ENCODE results near the gene CBX4. TPM values are rescaled to one million over a fixed set of nuclear protein-coding genes. Genes with fewer than 3 reads are reported as not detected.

CBX4 gene
- total RNA-seq, 1 donor = 8.3 TPM

- no peak for DNase-seq (ENCODE audit: low read depth)
- no peak overlapping the region for H3K4me3 ChIP-seq (ENCODE audit: low read depth, low read length)
- TF ChIP-seq CTCF (IDR thresholded peaks at IDR 0.05; ENCODE audit: insufficient read depth, low read length) = no peak
Observed at GRCh38 chr17:79815836-79816461, 23.3 kb downstream of the CBX4 start.

GRCh38 chr17:79814974-79815835 is 24.0 kb downstream of the CBX4 start:
- no peak for TF ChIP-seq CTCF (IDR thresholded peaks at IDR 0.05; ENCODE audit: insufficient read depth, low read length)
- peak overlapping the region; percentile 10 for H3K4me3 ChIP-seq (ENCODE audit: low read depth, low read length)
- peak; percentile 36 for DNase-seq (ENCODE audit: low read depth)

- TF ChIP-seq CTCF (IDR thresholded peaks at IDR 0.05; ENCODE audit: insufficient read depth, low read length) = no peak
- no peak overlapping the region for H3K4me3 ChIP-seq (ENCODE audit: low read depth, low read length)
- no peak for DNase-seq (ENCODE audit: low read depth)
Observed at GRCh38 chr17:79814127-79814973, 24.9 kb downstream of the CBX4 start.

GRCh38 chr17:79813297-79814126 is 25.7 kb downstream of the CBX4 start:
- TF ChIP-seq CTCF (IDR thresholded peaks at IDR 0.05; ENCODE audit: insufficient read depth, low read length) = no peak
- peak overlapping the region; percentile 31 for H3K4me3 ChIP-seq (ENCODE audit: low read depth, low read length)

GRCh38 chr17:79812353-79813258 is 26.6 kb downstream of the CBX4 start:
- no peak for TF ChIP-seq CTCF (IDR thresholded peaks at IDR 0.05; ENCODE audit: insufficient read depth, low read length)
- DNase-seq (ENCODE audit: low read depth) = no peak
- peak overlapping the region; percentile 13 for H3K4me3 ChIP-seq (ENCODE audit: low read depth, low read length)

More at GRCh38 chr17:79813297-79814126, 25.7 kb downstream of the CBX4 start:
- no peak for DNase-seq (ENCODE audit: low read depth)

All from fibroblast of the aortic adventitia (primary cell).